ENCODE measurements around the gene STK26. TPM values are rescaled to one million over a fixed set of nuclear protein-coding genes. Genes with fewer than 3 reads are reported as not detected.

The STK26 gene
- total RNA-seq, 1 experiment from 2014 or later, result 30.5 TPM

GRCh38 chrX:131987252-131987651 lies 35.9 kb upstream of the STK26 start:
- ChIA-PET CTCF (no interaction called here), RAD21 (ENCODE audit: low non-redundant PET in 1 of 2, low total read pairs in 2 of 2, uncharacterized antibody in 2 of 2, unreplicated experiment in 2 of 2) (no interaction called here), POLR2A (no interaction called here)
- no peak overlapping the region for H3K9ac ChIP-seq (ENCODE audit: low read length)
- no peaks in the 10 kb centered on the region for H3K9me3 ChIP-seq (ENCODE audit: control insufficient read depth in 1 of 2, insufficient read depth in 1 of 2, low read depth in 1 of 2, low read length in 2 of 2)
- H3K27me3 ChIP-seq (ENCODE audit: insufficient read depth, low read length), result peaks cover 10% of the 10 kb centered on the region; the same call in 1 of the 2 replicates
- ATAC-seq, result no peak
- no TSS peak for BruUV-seq (replicated peaks)
- no peak overlapping the region for H3K4me2 ChIP-seq (ENCODE audit: low read length)
- H3K36me3 ChIP-seq (ENCODE audit: control insufficient read depth in 1 of 2, insufficient read depth in 2 of 2, low read length in 2 of 2), result no peaks in the 10 kb centered on the region
- H3K4me3 ChIP-seq (replicated peaks in 1 of 2; ENCODE audit: low read depth in 1 of 2, low read length in 2 of 2), result no peak overlapping the region
- H3K9me2 ChIP-seq (ENCODE audit: insufficient read depth), result no peaks in the 10 kb centered on the region
- no peaks in the 10 kb centered on the region for H3K79me2 ChIP-seq (ENCODE audit: insufficient read depth, low read length)
- H2AFZ ChIP-seq (ENCODE audit: low read depth, low read length, poor library complexity, severe bottlenecking), result no peak overlapping the region
- no peaks in the 10 kb centered on the region for H4K20me1 ChIP-seq (ENCODE audit: insufficient read depth)
- intact Hi-C loops (cut with micrococcal nuclease), result no loop called here
- no peak for DNase-seq (ENCODE audit: low read depth, low spot score)
- TF ChIP-seq SP1 (IDR thresholded peaks at IDR 0.05; ENCODE audit: low read depth), result no peak
- no peak for TF ChIP-seq YY1 (IDR thresholded peaks at IDR 0.05; ENCODE audit: extremely low read depth, insufficient replicate concordance, low read depth, low read length)
- H3K4me1 ChIP-seq (ENCODE audit: control insufficient read depth in 1 of 2, insufficient read depth in 2 of 2, low read length in 2 of 2), result no peaks in the 10 kb centered on the region
- no peak overlapping the region for H3K27ac ChIP-seq (ENCODE audit: low read depth, low read length)

- H3K79me2 ChIP-seq (ENCODE audit: insufficient read depth, low read length), result no peaks in the 10 kb centered on the region
- no peak overlapping the region for H3K4me3 ChIP-seq (replicated peaks in 1 of 2; ENCODE audit: low read depth in 1 of 2, low read length in 2 of 2)
- no peak overlapping the region for H3K27ac ChIP-seq (ENCODE audit: low read depth, low read length)
- H3K9me3 ChIP-seq (ENCODE audit: control insufficient read depth in 1 of 2, insufficient read depth in 1 of 2, low read depth in 1 of 2, low read length in 2 of 2), result no peaks in the 10 kb centered on the region
- H3K4me1 ChIP-seq (ENCODE audit: control insufficient read depth in 1 of 2, insufficient read depth in 2 of 2, low read length in 2 of 2), result no peaks in the 10 kb centered on the region
- DNase-seq (ENCODE audit: low read depth, low spot score) (no peak), ATAC-seq (no peak)
- H3K9ac ChIP-seq (ENCODE audit: low read length), result no peak overlapping the region
- no peak overlapping the region for H2AFZ ChIP-seq (ENCODE audit: low read depth, low read length, poor library complexity, severe bottlenecking)
- no peaks in the 10 kb centered on the region for H3K36me3 ChIP-seq (ENCODE audit: control insufficient read depth in 1 of 2, insufficient read depth in 2 of 2, low read length in 2 of 2)
- no TSS peak for BruUV-seq (replicated peaks)
- ChIA-PET CTCF (no interaction called here), POLR2A (no interaction called here), RAD21 (ENCODE audit: low non-redundant PET in 1 of 2, low total read pairs in 2 of 2, uncharacterized antibody in 2 of 2, unreplicated experiment in 2 of 2) (no interaction called here)
- H3K27me3 ChIP-seq (ENCODE audit: insufficient read depth, low read length), result peaks cover 9% of the 10 kb centered on the region; the same call in 1 of the 2 replicates
- no peak overlapping the region for H3K4me2 ChIP-seq (ENCODE audit: low read length)
- no peaks in the 10 kb centered on the region for H4K20me1 ChIP-seq (ENCODE audit: insufficient read depth)
- no peaks in the 10 kb centered on the region for H3K9me2 ChIP-seq (ENCODE audit: insufficient read depth)
- intact Hi-C loops (cut with micrococcal nuclease), result no loop called here
- TF ChIP-seq REST (IDR thresholded peaks at IDR 0.05; ENCODE audit: low read depth), result no peak
- no peak for TF ChIP-seq SIN3A (IDR thresholded peaks at IDR 0.05; ENCODE audit: low read depth)
- TF ChIP-seq POLR2AphosphoS5 (IDR thresholded peaks at IDR 0.05; ENCODE audit: low read depth, low read length), result no peak
- no peak for TF ChIP-seq CEBPB (IDR thresholded peaks at IDR 0.05; ENCODE audit: low read depth)
- TF ChIP-seq ZBTB33 (IDR thresholded peaks at IDR 0.05; ENCODE audit: extremely low read depth, insufficient replicate concordance, low read length), result no peak
- no peak for TF ChIP-seq ATF3 (IDR thresholded peaks at IDR 0.05)
- TF ChIP-seq SRF (IDR thresholded peaks at IDR 0.05; ENCODE audit: low read depth), result no peak
- no peak for TF ChIP-seq ELF1 (IDR thresholded peaks at IDR 0.05; ENCODE audit: borderline replicate concordance, low read depth)
- TF ChIP-seq JUND (IDR thresholded peaks at IDR 0.05), result no peak
- no peak for TF ChIP-seq EZH2 (IDR thresholded peaks at IDR 0.05)
- TF ChIP-seq EZH2phosphoT487 (IDR thresholded peaks at IDR 0.05; ENCODE audit: borderline replicate concordance), result no peak
These were observed 34.9 kb upstream of the STK26 start for GRCh38 chrX:131988236-131988635.

Data from HCT116 (cell line).